GM12801 (cell line): Measurements from ENCODE around the gene PPP2R5E.

Experiments
- TF ChIP-seq, protein P1 (sequence below): IDR thresholded peaks from one replicate; pipeline ENCODE4 v1.5.1; 2011; ENCODE audit warnings: control low read depth; ENCODE audit not compliant: insufficient read length; ENCODE audit errors: extremely low read depth

Gene PPP2R5E

GRCh38 chr14:63454436-63454835 is 88.7 kb downstream of the PPP2R5E start:
- TF ChIP-seq, protein P1, sequence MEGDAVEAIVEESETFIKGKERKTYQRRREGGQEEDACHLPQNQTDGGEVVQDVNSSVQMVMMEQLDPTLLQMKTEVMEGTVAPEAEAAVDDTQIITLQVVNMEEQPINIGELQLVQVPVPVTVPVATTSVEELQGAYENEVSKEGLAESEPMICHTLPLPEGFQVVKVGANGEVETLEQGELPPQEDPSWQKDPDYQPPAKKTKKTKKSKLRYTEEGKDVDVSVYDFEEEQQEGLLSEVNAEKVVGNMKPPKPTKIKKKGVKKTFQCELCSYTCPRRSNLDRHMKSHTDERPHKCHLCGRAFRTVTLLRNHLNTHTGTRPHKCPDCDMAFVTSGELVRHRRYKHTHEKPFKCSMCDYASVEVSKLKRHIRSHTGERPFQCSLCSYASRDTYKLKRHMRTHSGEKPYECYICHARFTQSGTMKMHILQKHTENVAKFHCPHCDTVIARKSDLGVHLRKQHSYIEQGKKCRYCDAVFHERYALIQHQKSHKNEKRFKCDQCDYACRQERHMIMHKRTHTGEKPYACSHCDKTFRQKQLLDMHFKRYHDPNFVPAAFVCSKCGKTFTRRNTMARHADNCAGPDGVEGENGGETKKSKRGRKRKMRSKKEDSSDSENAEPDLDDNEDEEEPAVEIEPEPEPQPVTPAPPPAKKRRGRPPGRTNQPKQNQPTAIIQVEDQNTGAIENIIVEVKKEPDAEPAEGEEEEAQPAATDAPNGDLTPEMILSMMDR: no peak

- TF ChIP-seq, protein P1: no peak
Observed at GRCh38 chr14:63453443-63453936, 89.7 kb downstream of the PPP2R5E start.

GRCh38 chr14:63452796-63453195 is 90.4 kb downstream of the PPP2R5E start:
- TF ChIP-seq, protein P1: no peak

- TF ChIP-seq, protein P1: no peak
Observed at GRCh38 chr14:63448841-63449240, 94.3 kb downstream of the PPP2R5E start.

DNA sequence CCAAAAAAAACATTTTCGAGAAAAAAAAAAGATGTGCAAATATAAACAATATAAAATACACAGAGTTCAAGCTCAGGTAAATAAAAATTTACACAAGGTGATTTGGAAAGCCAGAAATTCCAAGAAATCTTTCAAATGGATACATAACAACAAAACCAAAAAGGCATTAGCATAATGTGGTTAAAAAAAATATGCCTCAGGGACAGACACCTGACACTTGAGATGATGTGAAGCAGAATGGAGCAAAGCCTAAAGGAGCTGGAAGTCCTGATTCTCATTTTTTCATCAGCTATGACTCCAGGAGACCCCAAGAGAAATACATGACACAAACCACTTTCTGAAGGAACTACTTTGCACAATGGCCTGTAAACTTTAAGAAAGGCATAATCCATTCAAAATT is 98.6 kb downstream of the PPP2R5E start:
- TF ChIP-seq, protein P1: no peak

- TF ChIP-seq, protein P1: no peak
Observed at GRCh38 chr14:63443988-63444387, 99.2 kb downstream of the PPP2R5E start.

DNA sequence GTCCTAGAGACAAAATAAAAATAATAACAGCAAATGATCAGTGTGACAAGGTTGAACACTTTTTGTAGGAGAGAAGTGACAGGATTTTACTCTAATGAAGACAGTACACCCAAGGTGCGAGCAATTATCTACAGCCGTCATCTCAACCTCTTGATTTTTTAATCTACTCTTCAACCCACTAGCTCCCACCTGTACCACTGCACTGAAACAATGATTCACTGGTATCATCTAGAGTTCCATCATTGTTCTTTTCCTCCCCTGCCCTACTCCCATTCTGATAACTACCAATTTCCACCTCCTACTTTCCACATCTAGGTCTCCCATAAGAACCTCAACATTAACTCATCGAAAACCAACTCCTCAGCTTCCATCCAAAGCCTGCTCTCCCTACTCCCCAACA is 99.8 kb downstream of the PPP2R5E start:
- TF ChIP-seq, protein P1: no peak
